Neuronal stem cell (in vitro differentiated cells): ENCODE data around the gene GON7.

Experiments used
- DNase-seq: peaks from one replicate; pipeline ENCODE4 v3.0.0-alpha.2; 2013; ENCODE audit warnings: low spot score
- H2AFZ ChIP-seq: one replicate; pipeline ENCODE4 v1.6.1; 2013; ENCODE audit warnings: mild to moderate bottlenecking, low read length, inconsistent platforms
- H2AK5ac ChIP-seq: 2 replicates; pipeline ENCODE4 v1.6.1; 2013; ENCODE audit warnings: low read depth, mild to moderate bottlenecking, inconsistent platforms, low read length, moderate library complexity, mixed read lengths
- H2BK120ac ChIP-seq: 2 replicates; pipeline ENCODE4 v1.6.1; 2013; ENCODE audit warnings: low read depth, mild to moderate bottlenecking, inconsistent platforms, low read length, moderate library complexity, mixed read lengths
- H2BK12ac ChIP-seq: one replicate; pipeline ENCODE4 v1.6.1; 2013; ENCODE audit warnings: low read length, inconsistent platforms
- H2BK15ac ChIP-seq: 2 replicates; pipeline ENCODE4 v1.6.1; 2013; ENCODE audit warnings: mild to moderate bottlenecking, low read length, inconsistent platforms, mixed read lengths
- H2BK5ac ChIP-seq: one replicate; pipeline ENCODE4 v1.6.1; 2013; ENCODE audit warnings: inconsistent platforms, mild to moderate bottlenecking, low read length, moderate library complexity
- H3K14ac ChIP-seq: one replicate; pipeline ENCODE4 v1.6.1; 2013; ENCODE audit warnings: low read length, inconsistent platforms
- H3K18ac ChIP-seq: 2 replicates; pipeline ENCODE4 v1.6.1; 2013; ENCODE audit warnings: low read length, inconsistent platforms
- H3K23ac ChIP-seq: 2 replicates; pipeline ENCODE4 v1.6.1; 2013; ENCODE audit warnings: low read depth, mild to moderate bottlenecking, mixed read lengths, low read length, inconsistent platforms; ENCODE audit not compliant: poor library complexity
- H3K27ac ChIP-seq: replicated peaks from 3 replicates; pipeline ENCODE4 v1.5.1; 2013; ENCODE audit warnings: low read length, inconsistent platforms
- H3K27me3 ChIP-seq, 3 experiments: 2 replicates each; pipeline ENCODE4 v1.6.1; 2013; ENCODE audit warnings: low read length in 3 of 3, mild to moderate bottlenecking in 2 of 3, inconsistent platforms in 1 of 3, low read depth in 1 of 3, mixed read lengths in 1 of 3, moderate library complexity in 1 of 3; ENCODE audit not compliant: control insufficient read depth in 3 of 3, insufficient read depth in 3 of 3
- H3K36me3 ChIP-seq, 2 donors: replicated peaks in 1 of 2; 2 replicates each; pipeline ENCODE4 v1.6.1; 2013; ENCODE audit warnings: low read length in 2 of 2; ENCODE audit not compliant: control insufficient read depth in 2 of 2, insufficient read depth in 2 of 2
- H3K4ac ChIP-seq: 2 replicates; pipeline ENCODE4 v1.6.1; 2013; ENCODE audit warnings: inconsistent platforms, mild to moderate bottlenecking, low read length, moderate library complexity
- H3K4me1 ChIP-seq, 2 donors: 1 replicate in 1 of 2; 2 replicates in 1 of 2; pipeline ENCODE4 v1.6.1; 2013; ENCODE audit warnings: low read length in 2 of 2, low read depth in 1 of 2; ENCODE audit not compliant: control insufficient read depth in 2 of 2, insufficient read depth in 1 of 2
- H3K4me2 ChIP-seq: one replicate; pipeline ENCODE4 v1.6.1; 2013; ENCODE audit warnings: mild to moderate bottlenecking, low read length, inconsistent platforms; ENCODE audit not compliant: insufficient read depth, poor library complexity, severe bottlenecking
- H3K4me3 ChIP-seq, 2 donors: 2 replicates each; pipeline ENCODE4 v1.5.1; 2013; ENCODE audit warnings: low read length in 2 of 2, mild to moderate bottlenecking in 2 of 2, inconsistent platforms in 1 of 2, moderate library complexity in 1 of 2
- H3K79me1 ChIP-seq: one replicate; pipeline ENCODE4 v1.6.1; 2013; ENCODE audit warnings: low read depth, mild to moderate bottlenecking, inconsistent platforms, low read length, moderate library complexity
- H3K9ac ChIP-seq: one replicate; pipeline ENCODE4 v1.6.1; 2013; ENCODE audit warnings: mild to moderate bottlenecking, low read depth, low read length, inconsistent platforms; ENCODE audit not compliant: poor library complexity
- H3K9me3 ChIP-seq, 2 donors: replicated peaks in 1 of 2; 2 replicates each; pipeline versions ENCODE3 to v1.6.1; 2013; ENCODE audit warnings: low read length in 2 of 2, mild to moderate bottlenecking in 2 of 2, inconsistent platforms in 1 of 2, low read depth in 1 of 2, mixed read lengths in 1 of 2, moderate library complexity in 1 of 2; ENCODE audit not compliant: control insufficient read depth in 2 of 2, insufficient read depth in 1 of 2
- H4K8ac ChIP-seq: one replicate; pipeline ENCODE4 v1.6.1; 2013; ENCODE audit warnings: low read depth, mild to moderate bottlenecking, inconsistent platforms, low read length, moderate library complexity
- H4K91ac ChIP-seq: one replicate; pipeline ENCODE4 v1.6.1; 2013; ENCODE audit warnings: low read length, low read depth, mild to moderate bottlenecking, inconsistent platforms; ENCODE audit not compliant: poor library complexity
- WGBS, 2 donors: extraction: QIAGEN DNeasy Blood & Tissue Kit; methylation state at CpG; one replicate each; pipeline ENCODE4 v1.1.7; 2013; ENCODE audit warnings: missing lambda C conversion rate in 2 of 2, mixed read lengths in 1 of 2; ENCODE audit not compliant: insufficient read length in 2 of 2, insufficient replicate concordance in 1 of 2; ENCODE audit errors: extremely low coverage in 2 of 2; 5-methylcytosine and 5-hydroxymethylcytosine counted together

The GON7 gene

GRCh38 chr14:93185349-93185720 lies 21.5 kb downstream of the GON7 start:
- no peak overlapping the region for H2BK12ac ChIP-seq
- peak overlapping the region; percentile 31 for H3K18ac ChIP-seq
- H4K8ac ChIP-seq = no peak overlapping the region
- H4K91ac ChIP-seq = no peak overlapping the region
- H3K9ac ChIP-seq = peak overlapping the region; percentile 83
- H3K9me3 ChIP-seq = no peaks in the 10 kb centered on the region
- H3K79me1 ChIP-seq = peaks cover 3% of the 10 kb centered on the region
- H3K4me2 ChIP-seq = peak overlapping the region; percentile 75
- no peak overlapping the region for H2BK120ac ChIP-seq
- H2BK15ac ChIP-seq = no peak overlapping the region
- WGBS, 2 donors = no CpG with 5 or more reads among the region's 10 CpGs
- H3K4me1 ChIP-seq = peaks cover 3 to 5% of the 10 kb centered on the region in 2 donors
- peak overlapping the region; percentile 92 to 100 for H3K4me3 ChIP-seq
- no peaks in the 10 kb centered on the region for H3K27me3 ChIP-seq
- peak overlapping the region; percentile 100 for H2AFZ ChIP-seq
- H2AK5ac ChIP-seq = no peak overlapping the region
- H3K23ac ChIP-seq = no peak overlapping the region
- H3K14ac ChIP-seq = no peak overlapping the region
- peaks cover 6 to 62% of the 10 kb centered on the region in 2 donors for H3K36me3 ChIP-seq
- H3K4ac ChIP-seq = no peak overlapping the region
- DNase-seq = no peak
- H3K27ac ChIP-seq = peak overlapping the region; percentile 98
- no peak overlapping the region for H2BK5ac ChIP-seq

GRCh38 chr14:93184391-93185348 lies 22.2 kb downstream of the GON7 start, which contains the start of the genes LYSET and MOAP1:
TSS of gene LYSET (plus strand) at chr14:93185317. CDS start at chr14:93185406, 89 bp downstream.
TSS of gene MOAP1 (minus strand) at chr14:93184897. CDS start at chr14:93184242, 655 bp downstream.
- H3K27me3 ChIP-seq = no peaks in the 10 kb centered on the region
- peak within 1 kb of the TSS; percentile 99 for H3K9ac ChIP-seq
- DNase-seq = peak; percentile 87
- peak within 1 kb of the TSS; percentile 100 for H2AFZ ChIP-seq
- H2BK5ac ChIP-seq = no peak within 1 kb of the TSS
- peak within 1 kb of the TSS; percentile 81 for H2BK15ac ChIP-seq
- peak within 1 kb of the TSS; percentile 95 for H3K18ac ChIP-seq
- H3K27ac ChIP-seq = peak within 1 kb of the TSS; percentile 98
- no peak within 1 kb of the TSS for H2BK120ac ChIP-seq
- no peak within 1 kb of the TSS for H3K14ac ChIP-seq
- H3K36me3 ChIP-seq = peaks cover 6 to 61% of the 10 kb centered on the region in 2 donors
- peak within 1 kb of the TSS; percentile 97 to 100 for H3K4me3 ChIP-seq
- no peak within 1 kb of the TSS for H4K8ac ChIP-seq
- WGBS, 2 donors = no CpG with 5 or more reads among the region's 124 CpGs
- H3K4ac ChIP-seq = peak within 1 kb of the TSS; percentile 23
- H3K4me1 ChIP-seq = peaks cover 3 to 5% of the 10 kb centered on the region in 2 donors
- peaks cover 3% of the 10 kb centered on the region for H3K79me1 ChIP-seq
- no peak within 1 kb of the TSS for H2BK12ac ChIP-seq
- peak within 1 kb of the TSS; percentile 70 for H4K91ac ChIP-seq
- no peak within 1 kb of the TSS for H2AK5ac ChIP-seq
- no peaks in the 10 kb centered on the region for H3K9me3 ChIP-seq
- H3K4me2 ChIP-seq = peak within 1 kb of the TSS; percentile 75
- H3K23ac ChIP-seq = peak within 1 kb of the TSS; percentile 95

GRCh38 chr14:93183596-93184317 lies 23.1 kb downstream of the GON7 start:
- H3K23ac ChIP-seq = no peak overlapping the region
- peaks cover 3 to 5% of the 10 kb centered on the region in 2 donors for H3K4me1 ChIP-seq
- no peak overlapping the region for H3K4ac ChIP-seq
- H3K36me3 ChIP-seq = peaks cover 6 to 52% of the 10 kb centered on the region in 2 donors
- H3K14ac ChIP-seq = no peak overlapping the region
- peak overlapping the region; percentile 100 for H2AFZ ChIP-seq
- H3K27ac ChIP-seq = no peak overlapping the region
- peak overlapping the region; percentile 99 for H3K9ac ChIP-seq
- H4K8ac ChIP-seq = no peak overlapping the region
- H3K9me3 ChIP-seq = no peaks in the 10 kb centered on the region
- no peak overlapping the region for H3K18ac ChIP-seq
- DNase-seq = no peak
- H3K79me1 ChIP-seq = peaks cover 3% of the 10 kb centered on the region
- WGBS, 2 donors = no CpG with 5 or more reads among the region's 17 CpGs
- peak overlapping the region; percentile 61 for H3K4me2 ChIP-seq
- no peak overlapping the region for H2BK5ac ChIP-seq
- no peak overlapping the region for H2BK15ac ChIP-seq
- no peak overlapping the region for H2BK12ac ChIP-seq
- H2BK120ac ChIP-seq = no peak overlapping the region
- H2AK5ac ChIP-seq = no peak overlapping the region
- peak overlapping the region; percentile 97 to 100 for H3K4me3 ChIP-seq
- no peaks in the 10 kb centered on the region for H3K27me3 ChIP-seq
- H4K91ac ChIP-seq = no peak overlapping the region
